CD4-positive, alpha-beta T cell treated with Interleukin-21 for 1 hour (primary cell): ENCODE data around the gene FAM229A.

Source experiments
- DNase-seq: peaks from one replicate; pipeline ENCODE4 v3.0.0-alpha.2; 2020

The FAM229A gene

DNA sequence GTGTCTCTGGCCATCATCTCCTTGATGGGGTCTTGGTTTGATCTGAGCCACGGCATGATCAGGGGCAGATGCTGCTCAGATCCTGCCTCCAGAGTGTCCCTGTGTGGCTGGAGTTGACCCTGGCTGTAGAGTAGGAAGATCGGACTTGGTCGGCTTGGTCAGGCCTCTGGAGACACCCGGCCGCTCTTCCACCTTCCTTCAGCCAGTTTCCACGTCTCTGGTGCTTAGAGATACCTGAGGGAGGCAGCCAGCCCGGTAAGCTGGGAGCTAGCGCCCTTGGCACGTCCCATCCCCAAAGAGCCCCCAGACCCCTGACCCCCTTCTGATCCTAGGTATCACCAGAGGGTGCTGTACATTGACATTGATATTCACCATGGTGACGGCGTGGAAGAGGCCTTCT, 35.1 kb downstream of the FAM229A start:
- no peak for DNase-seq

DNA sequence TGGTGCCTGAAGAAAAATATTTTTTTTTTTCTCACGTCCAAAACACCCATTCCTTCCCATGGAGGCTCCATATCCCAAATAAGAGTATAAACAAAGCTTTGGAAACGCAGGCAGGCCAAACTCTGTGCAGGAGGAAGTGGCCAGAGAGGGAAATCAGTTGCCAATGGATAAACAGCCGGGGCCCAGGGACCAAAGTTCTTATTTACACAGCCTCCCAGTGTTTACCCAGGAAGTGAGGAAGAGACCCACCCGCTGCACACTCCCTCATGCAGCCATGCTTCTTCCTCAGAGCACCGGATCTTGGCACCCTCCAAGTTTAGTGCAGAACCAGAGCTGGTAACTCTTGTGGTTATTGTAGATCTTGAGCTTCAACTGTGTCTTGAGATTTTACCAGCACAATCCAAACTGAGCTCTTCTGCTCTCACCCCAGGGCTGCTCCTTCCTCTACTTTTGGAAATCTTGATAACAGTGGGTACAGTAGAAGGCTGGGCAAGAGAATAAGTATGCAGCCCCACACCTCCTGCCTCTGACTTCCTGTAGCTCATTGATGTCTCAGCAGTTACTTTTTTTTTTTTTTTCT, 40.5 kb downstream of the FAM229A start:
- peak; percentile 58 for DNase-seq

DNA sequence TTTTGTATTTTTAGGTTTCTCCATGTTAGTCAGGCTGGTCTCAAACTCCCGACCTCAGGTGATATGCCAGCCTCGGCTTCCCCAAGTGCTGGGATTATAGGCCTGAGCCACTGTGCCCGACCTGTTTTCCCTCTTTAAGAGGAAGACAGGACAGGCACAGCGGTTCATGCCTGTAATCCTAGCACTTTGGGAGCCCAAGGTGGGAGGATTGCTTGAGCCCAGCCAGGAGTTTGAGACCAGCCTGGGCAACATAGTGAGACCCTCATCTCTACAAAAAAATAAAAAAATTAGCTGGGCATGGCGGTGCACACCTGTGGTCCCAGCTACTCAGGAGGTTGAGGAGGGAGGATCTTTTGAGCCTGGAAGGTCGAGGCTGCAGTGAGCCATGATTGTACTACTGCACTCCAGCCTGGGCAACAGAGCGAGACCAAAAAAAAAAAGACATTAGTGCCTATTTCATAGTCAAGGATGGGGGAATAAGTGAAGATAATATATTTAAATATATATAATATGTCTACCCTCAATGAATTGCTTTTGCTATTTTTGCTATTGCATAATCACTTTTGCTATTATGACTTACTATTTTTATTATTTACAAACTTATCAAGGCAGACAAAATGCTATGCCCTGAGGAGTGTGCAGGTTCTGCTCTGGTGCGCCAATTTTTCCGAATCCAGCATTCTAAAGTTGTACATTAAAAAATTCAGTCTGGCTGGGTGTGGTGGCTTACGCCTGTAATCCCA, 44.0 kb downstream of the FAM229A start:
- no peak for DNase-seq

DNA sequence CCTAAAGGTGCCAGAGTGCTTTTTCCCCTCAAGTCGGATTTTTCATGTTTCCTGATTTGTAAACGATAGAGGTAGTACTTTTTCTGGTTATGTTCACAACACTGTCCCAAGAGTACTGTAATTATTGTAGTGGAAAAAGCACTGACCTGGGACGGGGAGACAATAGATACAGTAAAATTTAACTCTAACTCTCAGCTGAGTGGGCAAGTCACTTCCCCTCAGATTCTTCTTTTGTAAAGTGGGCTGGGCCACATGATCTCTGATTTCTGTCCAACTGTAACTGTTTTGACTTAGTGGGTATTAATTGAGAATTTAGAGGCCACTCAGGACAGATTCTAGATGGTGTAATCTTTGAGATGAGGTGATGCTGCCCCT, 45.4 kb downstream of the FAM229A start:
- no peak for DNase-seq

DNA sequence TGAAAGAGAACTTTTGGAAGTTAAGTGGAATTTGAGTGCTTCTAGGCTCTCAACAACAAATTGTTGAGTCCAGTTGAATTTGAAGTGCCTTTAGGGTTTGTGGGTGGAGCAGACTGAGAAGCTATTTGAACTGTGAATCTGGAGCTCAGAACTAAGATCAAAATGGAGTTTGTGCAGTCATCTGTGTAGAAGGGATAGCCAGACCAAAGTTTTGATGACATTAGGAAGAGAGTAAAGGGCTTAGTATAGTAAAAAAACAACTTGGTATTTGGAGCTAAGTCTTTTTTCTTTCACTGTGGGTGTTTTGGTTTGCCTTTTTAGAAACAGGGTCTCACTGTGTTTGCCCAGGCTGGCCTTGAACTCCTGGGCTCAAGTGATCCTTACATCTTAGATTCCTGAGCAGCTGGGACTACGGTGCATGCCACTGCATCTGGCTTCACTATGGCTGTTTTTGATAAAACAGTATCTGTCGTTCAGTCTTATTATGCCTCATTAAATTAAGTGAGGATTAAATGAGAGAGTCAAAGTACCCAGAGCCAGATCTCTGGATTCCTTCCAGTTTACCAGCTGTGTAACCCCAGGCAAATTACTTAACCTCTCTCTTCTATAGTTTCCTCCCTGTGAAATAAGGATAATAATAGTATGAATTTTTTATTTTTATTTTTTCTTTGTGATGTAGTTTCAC, 50.4 kb downstream of the FAM229A start:
- DNase-seq = no peak
